ENCODE results near the gene CD300C.

DNA sequence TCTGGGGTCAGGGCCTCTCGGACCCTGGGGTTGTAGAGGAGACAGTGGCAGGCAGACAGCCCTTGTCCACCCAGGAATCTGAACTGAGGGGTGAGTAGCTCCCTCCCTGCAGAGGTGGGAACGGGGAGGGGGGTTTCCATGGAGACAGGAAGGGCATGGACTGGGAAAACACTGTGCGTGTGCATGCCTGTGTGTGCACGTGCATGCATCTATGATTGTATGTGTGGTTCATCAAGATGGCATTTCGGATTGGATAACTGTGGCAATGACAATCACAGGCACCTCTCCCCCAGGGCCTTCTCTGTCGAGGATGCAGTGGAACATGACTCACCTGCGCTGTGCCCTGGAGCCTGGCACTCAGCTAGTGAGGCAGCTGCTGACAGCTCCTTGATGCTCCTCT, 6.1 kb upstream of the CD300C start:
- TF ChIP-seq, protein P1, sequence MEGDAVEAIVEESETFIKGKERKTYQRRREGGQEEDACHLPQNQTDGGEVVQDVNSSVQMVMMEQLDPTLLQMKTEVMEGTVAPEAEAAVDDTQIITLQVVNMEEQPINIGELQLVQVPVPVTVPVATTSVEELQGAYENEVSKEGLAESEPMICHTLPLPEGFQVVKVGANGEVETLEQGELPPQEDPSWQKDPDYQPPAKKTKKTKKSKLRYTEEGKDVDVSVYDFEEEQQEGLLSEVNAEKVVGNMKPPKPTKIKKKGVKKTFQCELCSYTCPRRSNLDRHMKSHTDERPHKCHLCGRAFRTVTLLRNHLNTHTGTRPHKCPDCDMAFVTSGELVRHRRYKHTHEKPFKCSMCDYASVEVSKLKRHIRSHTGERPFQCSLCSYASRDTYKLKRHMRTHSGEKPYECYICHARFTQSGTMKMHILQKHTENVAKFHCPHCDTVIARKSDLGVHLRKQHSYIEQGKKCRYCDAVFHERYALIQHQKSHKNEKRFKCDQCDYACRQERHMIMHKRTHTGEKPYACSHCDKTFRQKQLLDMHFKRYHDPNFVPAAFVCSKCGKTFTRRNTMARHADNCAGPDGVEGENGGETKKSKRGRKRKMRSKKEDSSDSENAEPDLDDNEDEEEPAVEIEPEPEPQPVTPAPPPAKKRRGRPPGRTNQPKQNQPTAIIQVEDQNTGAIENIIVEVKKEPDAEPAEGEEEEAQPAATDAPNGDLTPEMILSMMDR (IDR thresholded peaks at IDR 0.05) = no peak
- no peak for TF ChIP-seq EP300 (IDR thresholded peaks at IDR 0.05)
